ENCODE measurements around the gene CEP63.

The CEP63 gene

DNA sequence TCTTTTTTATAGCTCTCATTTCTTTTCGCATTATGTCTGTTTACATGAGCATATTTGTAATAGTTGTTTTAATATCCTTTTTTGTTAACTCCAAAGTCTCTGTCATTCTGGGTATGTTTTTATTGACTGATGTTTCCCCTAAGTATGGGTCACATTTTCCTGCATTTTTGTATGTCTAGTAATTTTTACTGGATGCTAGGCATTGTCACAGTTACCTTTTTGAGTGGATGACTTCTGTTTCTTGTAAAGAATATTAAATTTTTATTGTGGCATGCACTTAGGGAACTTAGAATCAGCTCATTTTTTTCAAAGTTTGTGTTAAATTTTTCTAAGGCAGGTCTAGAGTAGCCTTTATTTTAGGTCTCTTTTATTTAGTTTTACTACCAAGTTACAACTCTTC, 40.8 kb upstream of the CEP63 start:
- Histone ChIP-seq H2BK120ac (ENCODE audit: low read depth, low read length) (no peak overlapping the region), H3K27me3 (ENCODE audit: control insufficient read depth in 3 of 3, insufficient read depth in 3 of 3, low read depth in 1 of 3, low read length in 3 of 3) (peaks cover 0 to 15% (median 0%) of the 10 kb centered on the region in 3 experiments), H3K9ac (ENCODE audit: low read depth, low read length, poor library complexity) (no peak overlapping the region), H2AFZ (ENCODE audit: low read length) (no peak overlapping the region), H2BK5ac (ENCODE audit: low read length) (no peak overlapping the region), H3K14ac (ENCODE audit: low read length) (no peak overlapping the region), H3K36me3 (replicated peaks in 1 of 2; ENCODE audit: control insufficient read depth in 2 of 2, insufficient read depth in 2 of 2, low read length in 2 of 2) (no peaks in the 10 kb centered on the region), H3K23ac (ENCODE audit: low read depth, low read length, poor library complexity) (no peak overlapping the region), H4K91ac (ENCODE audit: low read depth, low read length, poor library complexity) (no peak overlapping the region), H4K8ac (ENCODE audit: low read depth, low read length) (no peak overlapping the region), H3K18ac (ENCODE audit: low read length) (no peak overlapping the region), H2AK5ac (ENCODE audit: low read depth, low read length) (no peak overlapping the region), H3K79me1 (ENCODE audit: low read depth, low read length) (no peaks in the 10 kb centered on the region), H3K27ac (replicated peaks; ENCODE audit: low read length) (no peak overlapping the region), H2BK12ac (ENCODE audit: low read length) (no peak overlapping the region), H3K4me1 (ENCODE audit: control insufficient read depth in 2 of 2, insufficient read depth in 1 of 2, low read depth in 1 of 2, low read length in 2 of 2) (no peaks in the 10 kb centered on the region), H3K4me3 (ENCODE audit: low read length in 2 of 2) (no peak overlapping the region), H3K4me2 (ENCODE audit: insufficient read depth, low read length, poor library complexity, severe bottlenecking) (no peak overlapping the region), H2BK15ac (ENCODE audit: low read length) (no peak overlapping the region), H3K4ac (ENCODE audit: low read length) (no peak overlapping the region), H3K9me3 (replicated peaks in 1 of 2; ENCODE audit: control insufficient read depth in 2 of 2, insufficient read depth in 1 of 2, low read depth in 1 of 2, low read length in 2 of 2) (peaks cover 4 to 5% of the 10 kb centered on the region in 2 donors)
- no peak for DNase-seq (ENCODE audit: low spot score)
- WGBS, 2 donors (ENCODE audit: extremely low coverage in 2 of 2, insufficient read length in 2 of 2, insufficient replicate concordance in 1 of 2): no CpG with 5 or more reads among the region's 1 CpG

DNA sequence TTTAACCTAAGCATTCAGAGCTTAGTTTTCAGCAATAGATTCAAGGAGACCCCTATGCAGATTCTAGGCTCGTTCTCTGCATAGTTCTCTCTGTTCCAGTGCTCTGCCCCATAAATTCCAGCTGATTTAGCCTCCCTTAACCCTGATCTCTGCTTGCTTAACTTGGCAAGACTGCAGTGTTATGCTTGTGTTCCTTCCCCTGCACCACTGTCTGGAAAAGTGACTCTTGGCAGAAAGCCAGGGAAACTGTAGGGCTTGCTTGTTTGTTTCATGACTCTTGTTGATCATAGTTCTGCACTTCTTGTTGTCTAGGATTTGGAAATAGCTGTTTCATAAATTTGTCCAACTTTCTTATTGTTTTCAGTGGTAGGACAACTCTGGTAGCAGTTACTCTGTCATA, 40.2 kb upstream of the CEP63 start:
- no peak overlapping the region for H3K23ac ChIP-seq (ENCODE audit: low read depth, low read length, poor library complexity)
- no peak overlapping the region for H3K14ac ChIP-seq (ENCODE audit: low read length)
- H3K9me3 ChIP-seq (replicated peaks in 1 of 2; ENCODE audit: control insufficient read depth in 2 of 2, insufficient read depth in 1 of 2, low read depth in 1 of 2, low read length in 2 of 2): peaks cover 4 to 5% of the 10 kb centered on the region in 2 donors
- H3K4me1 ChIP-seq (ENCODE audit: control insufficient read depth in 2 of 2, insufficient read depth in 1 of 2, low read depth in 1 of 2, low read length in 2 of 2): no peaks in the 10 kb centered on the region
- no peaks in the 10 kb centered on the region for H3K79me1 ChIP-seq (ENCODE audit: low read depth, low read length)
- H3K36me3 ChIP-seq (replicated peaks in 1 of 2; ENCODE audit: control insufficient read depth in 2 of 2, insufficient read depth in 2 of 2, low read length in 2 of 2): no peaks in the 10 kb centered on the region
- no peak overlapping the region for H2BK120ac ChIP-seq (ENCODE audit: low read depth, low read length)
- H3K9ac ChIP-seq (ENCODE audit: low read depth, low read length, poor library complexity): no peak overlapping the region
- peaks cover 0 to 19% (median 0%) of the 10 kb centered on the region in 3 experiments for H3K27me3 ChIP-seq (ENCODE audit: control insufficient read depth in 3 of 3, insufficient read depth in 3 of 3, low read depth in 1 of 3, low read length in 3 of 3)
- no peak overlapping the region for H4K8ac ChIP-seq (ENCODE audit: low read depth, low read length)
- no peak overlapping the region for H3K4me2 ChIP-seq (ENCODE audit: insufficient read depth, low read length, poor library complexity, severe bottlenecking)
- no peak for DNase-seq (ENCODE audit: low spot score)
- no peak overlapping the region for H3K18ac ChIP-seq (ENCODE audit: low read length)
- H4K91ac ChIP-seq (ENCODE audit: low read depth, low read length, poor library complexity): no peak overlapping the region
- H3K4ac ChIP-seq (ENCODE audit: low read length): no peak overlapping the region
- H2AK5ac ChIP-seq (ENCODE audit: low read depth, low read length): no peak overlapping the region
- no peak overlapping the region for H3K27ac ChIP-seq (replicated peaks; ENCODE audit: low read length)
- H2BK12ac ChIP-seq (ENCODE audit: low read length): no peak overlapping the region
- H3K4me3 ChIP-seq (ENCODE audit: low read length in 2 of 2): no peak overlapping the region
- no peak overlapping the region for H2BK5ac ChIP-seq (ENCODE audit: low read length)
- WGBS, 2 donors (ENCODE audit: extremely low coverage in 2 of 2, insufficient read length in 2 of 2, insufficient replicate concordance in 1 of 2): no CpG with 5 or more reads among the region's 1 CpG
- no peak overlapping the region for H2BK15ac ChIP-seq (ENCODE audit: low read length)
- no peak overlapping the region for H2AFZ ChIP-seq (ENCODE audit: low read length)

DNA sequence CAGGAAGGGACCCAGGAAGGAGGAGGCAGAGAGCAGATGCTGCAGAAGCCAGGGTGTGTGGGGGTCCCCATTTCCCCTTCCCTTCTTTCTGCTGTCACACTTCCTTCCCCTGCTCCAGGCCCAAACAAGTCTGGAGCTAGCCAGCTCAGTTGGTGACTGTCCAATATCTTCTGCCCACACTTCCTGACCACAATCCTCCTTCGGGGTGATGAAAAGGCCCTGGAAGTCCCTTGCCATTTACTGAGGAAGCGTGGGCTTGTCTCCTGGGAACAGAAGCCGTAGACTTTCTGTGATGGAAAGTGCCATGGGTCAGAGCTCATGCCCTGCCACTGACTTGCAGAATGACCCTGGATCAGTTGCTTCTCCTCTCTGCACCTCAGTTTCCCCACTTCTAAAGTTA, 39.1 kb upstream of the CEP63 start:
- Histone ChIP-seq H4K8ac (ENCODE audit: low read depth, low read length) (no peak overlapping the region), H2BK12ac (ENCODE audit: low read length) (no peak overlapping the region), H3K9ac (ENCODE audit: low read depth, low read length, poor library complexity) (no peak overlapping the region), H3K9me3 (replicated peaks in 1 of 2; ENCODE audit: control insufficient read depth in 2 of 2, insufficient read depth in 1 of 2, low read depth in 1 of 2, low read length in 2 of 2) (peaks cover 4 to 5% of the 10 kb centered on the region in 2 donors), H3K36me3 (replicated peaks in 1 of 2; ENCODE audit: control insufficient read depth in 2 of 2, insufficient read depth in 2 of 2, low read length in 2 of 2) (no peaks in the 10 kb centered on the region), H3K18ac (ENCODE audit: low read length) (no peak overlapping the region), H3K4me3 (ENCODE audit: low read length in 2 of 2) (no peak overlapping the region), H2BK5ac (ENCODE audit: low read length) (no peak overlapping the region), H2BK120ac (ENCODE audit: low read depth, low read length) (no peak overlapping the region), H3K14ac (ENCODE audit: low read length) (no peak overlapping the region), H3K4me2 (ENCODE audit: insufficient read depth, low read length, poor library complexity, severe bottlenecking) (no peak overlapping the region), H3K27ac (replicated peaks; ENCODE audit: low read length) (no peak overlapping the region), H2AFZ (ENCODE audit: low read length) (no peak overlapping the region), H3K27me3 (ENCODE audit: control insufficient read depth in 3 of 3, insufficient read depth in 3 of 3, low read depth in 1 of 3, low read length in 3 of 3) (peaks cover 0 to 20% (median 0%) of the 10 kb centered on the region in 3 experiments), H2AK5ac (ENCODE audit: low read depth, low read length) (no peak overlapping the region), H4K91ac (ENCODE audit: low read depth, low read length, poor library complexity) (no peak overlapping the region), H3K4ac (ENCODE audit: low read length) (no peak overlapping the region), H2BK15ac (ENCODE audit: low read length) (no peak overlapping the region), H3K79me1 (ENCODE audit: low read depth, low read length) (no peaks in the 10 kb centered on the region), H3K4me1 (ENCODE audit: control insufficient read depth in 2 of 2, insufficient read depth in 1 of 2, low read depth in 1 of 2, low read length in 2 of 2) (no peaks in the 10 kb centered on the region), H3K23ac (ENCODE audit: low read depth, low read length, poor library complexity) (no peak overlapping the region)
- WGBS, 2 donors (ENCODE audit: extremely low coverage in 2 of 2, insufficient read length in 2 of 2, insufficient replicate concordance in 1 of 2): no CpG with 5 or more reads among the region's 3 CpGs
- DNase-seq (ENCODE audit: low spot score): no peak

DNA sequence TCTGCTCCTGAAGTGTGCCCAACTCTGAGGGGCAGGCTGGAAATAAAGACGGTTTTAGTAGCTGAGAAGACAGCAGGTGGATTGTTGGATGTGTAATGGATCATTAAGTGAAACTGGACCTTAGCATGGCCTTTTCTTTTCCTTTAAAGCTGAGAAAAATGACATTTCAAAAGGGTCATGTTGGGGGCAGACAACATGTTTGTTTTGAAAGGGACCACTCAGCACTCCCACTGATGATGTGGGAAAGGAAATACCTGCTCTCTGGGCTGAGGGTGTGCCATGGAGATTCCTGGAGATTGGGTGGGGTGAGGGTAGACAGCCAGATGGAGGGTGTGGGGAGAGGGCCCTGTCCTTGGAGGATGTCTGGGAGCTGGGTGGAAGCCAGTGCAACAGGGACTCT, 38.5 kb upstream of the CEP63 start:
- H2BK120ac ChIP-seq (ENCODE audit: low read depth, low read length): no peak overlapping the region
- no peak overlapping the region for H4K91ac ChIP-seq (ENCODE audit: low read depth, low read length, poor library complexity)
- H3K14ac ChIP-seq (ENCODE audit: low read length): no peak overlapping the region
- H3K4ac ChIP-seq (ENCODE audit: low read length): no peak overlapping the region
- H2AK5ac ChIP-seq (ENCODE audit: low read depth, low read length): peak overlapping the region; percentile 72
- H3K9ac ChIP-seq (ENCODE audit: low read depth, low read length, poor library complexity): no peak overlapping the region
- H2BK15ac ChIP-seq (ENCODE audit: low read length): no peak overlapping the region
- no peak overlapping the region for H3K27ac ChIP-seq (replicated peaks; ENCODE audit: low read length)
- H3K4me3 ChIP-seq (ENCODE audit: low read length in 2 of 2): peak overlapping the region in 1 of 2 donors; percentile 10
- H4K8ac ChIP-seq (ENCODE audit: low read depth, low read length): no peak overlapping the region
- peaks cover 4 to 5% of the 10 kb centered on the region in 2 donors for H3K9me3 ChIP-seq (replicated peaks in 1 of 2; ENCODE audit: control insufficient read depth in 2 of 2, insufficient read depth in 1 of 2, low read depth in 1 of 2, low read length in 2 of 2)
- H3K18ac ChIP-seq (ENCODE audit: low read length): peak overlapping the region; percentile 50
- peaks cover 0 to 24% (median 0%) of the 10 kb centered on the region in 3 experiments for H3K27me3 ChIP-seq (ENCODE audit: control insufficient read depth in 3 of 3, insufficient read depth in 3 of 3, low read depth in 1 of 3, low read length in 3 of 3)
- DNase-seq (ENCODE audit: low spot score): no peak
- WGBS, 2 donors (ENCODE audit: extremely low coverage in 2 of 2, insufficient read length in 2 of 2, insufficient replicate concordance in 1 of 2): no CpG with 5 or more reads among the region's 1 CpG
- H3K4me1 ChIP-seq (ENCODE audit: control insufficient read depth in 2 of 2, insufficient read depth in 1 of 2, low read depth in 1 of 2, low read length in 2 of 2): no peaks in the 10 kb centered on the region
- H2AFZ ChIP-seq (ENCODE audit: low read length): no peak overlapping the region
- no peaks in the 10 kb centered on the region for H3K36me3 ChIP-seq (replicated peaks in 1 of 2; ENCODE audit: control insufficient read depth in 2 of 2, insufficient read depth in 2 of 2, low read length in 2 of 2)
- no peak overlapping the region for H2BK12ac ChIP-seq (ENCODE audit: low read length)
- peak overlapping the region; percentile 37 for H3K23ac ChIP-seq (ENCODE audit: low read depth, low read length, poor library complexity)
- no peak overlapping the region for H2BK5ac ChIP-seq (ENCODE audit: low read length)
- no peak overlapping the region for H3K4me2 ChIP-seq (ENCODE audit: insufficient read depth, low read length, poor library complexity, severe bottlenecking)
- no peaks in the 10 kb centered on the region for H3K79me1 ChIP-seq (ENCODE audit: low read depth, low read length)

Data from neuronal stem cell (in vitro differentiated cells).